Neural cell (in vitro differentiated cells): ENCODE measurements around the gene APH1B.

Experiments
- EP300 ChIP-seq: fragments of 450-650 bp; conservative IDR thresholded peaks from 2 replicates; pipeline ENCODE4 v1.6.1; 2014; ENCODE audit warnings: antibody characterized with exemption, mild to moderate bottlenecking, moderate library complexity; ENCODE audit not compliant: poor library complexity, severe bottlenecking
- EZH2 ChIP-seq: fragments of 200-600, 300-800 bp; shearing (Covaris generic), sonication (generic); IDR thresholded peaks from 2 replicates; pipeline ENCODE4 v1.6.1; 2014; ENCODE audit warnings: antibody characterized with exemption, low read length, borderline replicate concordance, mild to moderate bottlenecking; ENCODE audit not compliant: insufficient read depth, poor library complexity, severe bottlenecking
- MXI1 ChIP-seq: fragments of 450-650 bp; conservative IDR thresholded peaks from 2 replicates; pipeline ENCODE4 v1.6.1; 2014; ENCODE audit warnings: antibody characterized with exemption, mild to moderate bottlenecking; ENCODE audit not compliant: poor library complexity, severe bottlenecking
- POLR2AphosphoS5 ChIP-seq: IDR thresholded peaks from 2 replicates; pipeline ENCODE4 v1.6.1; 2012
- RAD21 ChIP-seq: fragments of 450-650 bp; conservative IDR thresholded peaks from 2 replicates; pipeline ENCODE4 v1.6.1; 2014; ENCODE audit warnings: antibody characterized with exemption, mild to moderate bottlenecking, moderate library complexity
- SMC3 ChIP-seq: fragments of 450-650 bp; conservative IDR thresholded peaks from 2 replicates; pipeline ENCODE4 v1.6.1; 2014; ENCODE audit warnings: antibody characterized with exemption, mild to moderate bottlenecking, moderate library complexity; ENCODE audit not compliant: poor library complexity
- TF ChIP-seq, protein P1 (sequence below): IDR thresholded peaks from 2 replicates; pipeline ENCODE4 v1.6.1; 2012; ENCODE audit warnings: borderline replicate concordance
- TF ChIP-seq, protein P2 (sequence below): fragments of 450-650 bp; IDR thresholded peaks from 2 replicates; pipeline ENCODE4 v1.5.1; 2014; ENCODE audit warnings: antibody characterized with exemption, mild to moderate bottlenecking, moderate library complexity; ENCODE audit not compliant: poor library complexity, severe bottlenecking

DNA sequence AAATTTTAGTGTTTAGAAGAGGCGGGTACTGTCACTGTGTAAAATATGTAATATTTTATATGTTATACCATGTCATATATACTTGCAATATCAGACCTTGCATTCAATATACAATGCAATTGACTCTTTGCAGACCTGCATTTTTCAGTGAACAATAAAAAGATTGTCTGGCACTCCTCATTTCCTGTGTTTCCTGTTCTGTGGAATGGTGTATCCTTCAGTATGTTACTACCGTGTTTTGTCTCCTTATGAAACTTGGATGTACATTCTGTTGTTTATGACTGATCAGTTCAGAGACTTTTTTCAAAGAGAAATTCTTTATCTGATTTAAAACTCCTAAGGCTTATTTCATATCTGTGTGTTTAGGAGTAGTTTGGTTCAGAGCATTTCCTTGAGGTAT, 31.5 kb downstream of the APH1B start:
- no peak for TF ChIP-seq POLR2AphosphoS5
- no peak for TF ChIP-seq SMC3
- TF ChIP-seq, protein P1, sequence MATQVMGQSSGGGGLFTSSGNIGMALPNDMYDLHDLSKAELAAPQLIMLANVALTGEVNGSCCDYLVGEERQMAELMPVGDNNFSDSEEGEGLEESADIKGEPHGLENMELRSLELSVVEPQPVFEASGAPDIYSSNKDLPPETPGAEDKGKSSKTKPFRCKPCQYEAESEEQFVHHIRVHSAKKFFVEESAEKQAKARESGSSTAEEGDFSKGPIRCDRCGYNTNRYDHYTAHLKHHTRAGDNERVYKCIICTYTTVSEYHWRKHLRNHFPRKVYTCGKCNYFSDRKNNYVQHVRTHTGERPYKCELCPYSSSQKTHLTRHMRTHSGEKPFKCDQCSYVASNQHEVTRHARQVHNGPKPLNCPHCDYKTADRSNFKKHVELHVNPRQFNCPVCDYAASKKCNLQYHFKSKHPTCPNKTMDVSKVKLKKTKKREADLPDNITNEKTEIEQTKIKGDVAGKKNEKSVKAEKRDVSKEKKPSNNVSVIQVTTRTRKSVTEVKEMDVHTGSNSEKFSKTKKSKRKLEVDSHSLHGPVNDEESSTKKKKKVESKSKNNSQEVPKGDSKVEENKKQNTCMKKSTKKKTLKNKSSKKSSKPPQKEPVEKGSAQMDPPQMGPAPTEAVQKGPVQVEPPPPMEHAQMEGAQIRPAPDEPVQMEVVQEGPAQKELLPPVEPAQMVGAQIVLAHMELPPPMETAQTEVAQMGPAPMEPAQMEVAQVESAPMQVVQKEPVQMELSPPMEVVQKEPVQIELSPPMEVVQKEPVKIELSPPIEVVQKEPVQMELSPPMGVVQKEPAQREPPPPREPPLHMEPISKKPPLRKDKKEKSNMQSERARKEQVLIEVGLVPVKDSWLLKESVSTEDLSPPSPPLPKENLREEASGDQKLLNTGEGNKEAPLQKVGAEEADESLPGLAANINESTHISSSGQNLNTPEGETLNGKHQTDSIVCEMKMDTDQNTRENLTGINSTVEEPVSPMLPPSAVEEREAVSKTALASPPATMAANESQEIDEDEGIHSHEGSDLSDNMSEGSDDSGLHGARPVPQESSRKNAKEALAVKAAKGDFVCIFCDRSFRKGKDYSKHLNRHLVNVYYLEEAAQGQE: no peak
- TF ChIP-seq, protein P2, sequence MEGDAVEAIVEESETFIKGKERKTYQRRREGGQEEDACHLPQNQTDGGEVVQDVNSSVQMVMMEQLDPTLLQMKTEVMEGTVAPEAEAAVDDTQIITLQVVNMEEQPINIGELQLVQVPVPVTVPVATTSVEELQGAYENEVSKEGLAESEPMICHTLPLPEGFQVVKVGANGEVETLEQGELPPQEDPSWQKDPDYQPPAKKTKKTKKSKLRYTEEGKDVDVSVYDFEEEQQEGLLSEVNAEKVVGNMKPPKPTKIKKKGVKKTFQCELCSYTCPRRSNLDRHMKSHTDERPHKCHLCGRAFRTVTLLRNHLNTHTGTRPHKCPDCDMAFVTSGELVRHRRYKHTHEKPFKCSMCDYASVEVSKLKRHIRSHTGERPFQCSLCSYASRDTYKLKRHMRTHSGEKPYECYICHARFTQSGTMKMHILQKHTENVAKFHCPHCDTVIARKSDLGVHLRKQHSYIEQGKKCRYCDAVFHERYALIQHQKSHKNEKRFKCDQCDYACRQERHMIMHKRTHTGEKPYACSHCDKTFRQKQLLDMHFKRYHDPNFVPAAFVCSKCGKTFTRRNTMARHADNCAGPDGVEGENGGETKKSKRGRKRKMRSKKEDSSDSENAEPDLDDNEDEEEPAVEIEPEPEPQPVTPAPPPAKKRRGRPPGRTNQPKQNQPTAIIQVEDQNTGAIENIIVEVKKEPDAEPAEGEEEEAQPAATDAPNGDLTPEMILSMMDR: no peak
- no peak for TF ChIP-seq EP300
- TF ChIP-seq EZH2: no peak
- TF ChIP-seq RAD21: no peak
- TF ChIP-seq MXI1: no peak
